Muscle of arm (tissue), 12 donors: ENCODE measurements around the gene NCMAP. TPM values are rescaled to one million over a fixed set of nuclear protein-coding genes. Genes with fewer than 3 reads are reported as not detected.
"Not testable (repeated sequence)": the region's sequence is repeated elsewhere in the genome, so short reads cannot be mapped to it uniquely, and the experiment has no call there.

Experiments
- DNase-seq: peaks from one replicate; pipeline ENCODE4 v3.0.0-alpha.2; 2013
- polyA plus RNA-seq, 12 donors: library from polyadenylated mRNA; unstranded; fragments of 120-200 nt; gene quantifications; one replicate each; pipeline ENCODE4 v1.2.1, GENCODE V29; 2013; ENCODE audit not compliant: insufficient read length in 12 of 12

Gene NCMAP
- polyA plus RNA-seq, 12 donors: 0.04 to 0.26 (median 0.15) TPM; not detected in 6

- no peak for DNase-seq
Observed at GRCh38 chr1:24541711-24542346, 14.1 kb upstream of the NCMAP start.

- no peak for DNase-seq
Observed at GRCh38 chr1:24544239-24544638, 11.6 kb upstream of the NCMAP start.

GRCh38 chr1:24545662-24546061, 10.2 kb upstream of the NCMAP start:
- no peak for DNase-seq

- no peak for DNase-seq
Observed at GRCh38 chr1:24547195-24547594, 8.7 kb upstream of the NCMAP start.

- DNase-seq: no peak
Observed at GRCh38 chr1:24548070-24548469, 7.8 kb upstream of the NCMAP start.

- not testable (repeated sequence) for DNase-seq
Observed at GRCh38 chr1:24549210-24549609, 6.7 kb upstream of the NCMAP start.

GRCh38 chr1:24551290-24551959, 4.5 kb upstream of the NCMAP start:
- DNase-seq: no peak

- DNase-seq: peak; percentile 24
Observed at GRCh38 chr1:24551960-24552571, 3.8 kb upstream of the NCMAP start.

- DNase-seq: no peak
Observed at GRCh38 chr1:24553931-24554330, 2.0 kb upstream of the NCMAP start.

GRCh38 chr1:24554714-24555113, 1.2 kb upstream of the NCMAP start:
- no peak for DNase-seq

GRCh38 chr1:24556414-24556795, 518 bp downstream of the NCMAP start:
- no peak for DNase-seq

- DNase-seq: no peak
Observed at GRCh38 chr1:24557220-24557619, 1.3 kb downstream of the NCMAP start.

GRCh38 chr1:24557711-24558131, 1.8 kb downstream of the NCMAP start:
- no peak for DNase-seq

- no peak for DNase-seq
Observed at GRCh38 chr1:24558455-24558854, 2.6 kb downstream of the NCMAP start.

GRCh38 chr1:24558902-24559791, 3.3 kb downstream of the NCMAP start:
- DNase-seq: peak; percentile 13

- DNase-seq: no peak
Observed at GRCh38 chr1:24560361-24560760, 4.5 kb downstream of the NCMAP start.

- no peak for DNase-seq
Observed at GRCh38 chr1:24562625-24563024, 6.7 kb downstream of the NCMAP start.

GRCh38 chr1:24564695-24565094, 8.8 kb downstream of the NCMAP start:
- no peak for DNase-seq

GRCh38 chr1:24566236-24566867, 10.5 kb downstream of the NCMAP start:
- no peak for DNase-seq

GRCh38 chr1:24567792-24568388, 12.0 kb downstream of the NCMAP start:
- no peak for DNase-seq

- no peak for DNase-seq
Observed at GRCh38 chr1:24568475-24568874, 12.6 kb downstream of the NCMAP start.
